ENCODE results near the gene ATXN3.
A peak's percentile ranks its signal among the peaks of the same experiment; 100 is the strongest.

The ATXN3 gene

DNA sequence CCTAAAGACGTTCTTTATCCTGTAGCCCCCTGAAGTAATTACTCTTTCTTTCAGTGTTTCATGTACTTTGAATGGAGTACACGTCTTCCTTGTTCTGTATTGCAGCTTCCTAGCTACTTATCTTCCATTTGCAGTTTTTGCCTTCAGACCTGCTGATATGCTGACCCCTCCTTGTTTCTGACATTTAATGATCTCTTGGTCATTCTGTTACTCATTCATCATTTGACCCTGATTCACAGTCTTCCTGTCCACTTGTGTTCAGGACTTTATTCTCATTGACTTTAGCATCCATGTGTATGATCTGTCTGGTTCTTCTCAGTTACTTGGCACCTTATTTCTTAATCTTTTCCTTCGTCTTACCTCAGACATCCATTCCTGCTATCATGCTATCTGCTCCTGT lies 37.6 kb upstream of the ATXN3 start:
- TF ChIP-seq CEBPB (IDR thresholded peaks at IDR 0.05) (no peak), EGR1 (IDR thresholded peaks at IDR 0.05) (no peak), TEAD4 (IDR thresholded peaks at IDR 0.05) (no peak), USF1 (IDR thresholded peaks at IDR 0.05) (no peak), RAD21 (IDR thresholded peaks at IDR 0.05; ENCODE audit: low read depth) (no peak), TCF12 (IDR thresholded peaks at IDR 0.05; ENCODE audit: low read depth) (no peak), TAF1 (IDR thresholded peaks at IDR 0.05; ENCODE audit: low read depth) (no peak), FOXM1 (IDR thresholded peaks at IDR 0.05; ENCODE audit: borderline replicate concordance, low read depth) (no peak), YY1 (IDR thresholded peaks at IDR 0.05; ENCODE audit: low read depth) (no peak), CREB1 (IDR thresholded peaks at IDR 0.05; ENCODE audit: low read depth) (no peak), ZBTB7A (IDR thresholded peaks at IDR 0.05; ENCODE audit: low read depth) (no peak), NFIC (IDR thresholded peaks at IDR 0.05) (no peak)
- TF ChIP-seq, protein P1, sequence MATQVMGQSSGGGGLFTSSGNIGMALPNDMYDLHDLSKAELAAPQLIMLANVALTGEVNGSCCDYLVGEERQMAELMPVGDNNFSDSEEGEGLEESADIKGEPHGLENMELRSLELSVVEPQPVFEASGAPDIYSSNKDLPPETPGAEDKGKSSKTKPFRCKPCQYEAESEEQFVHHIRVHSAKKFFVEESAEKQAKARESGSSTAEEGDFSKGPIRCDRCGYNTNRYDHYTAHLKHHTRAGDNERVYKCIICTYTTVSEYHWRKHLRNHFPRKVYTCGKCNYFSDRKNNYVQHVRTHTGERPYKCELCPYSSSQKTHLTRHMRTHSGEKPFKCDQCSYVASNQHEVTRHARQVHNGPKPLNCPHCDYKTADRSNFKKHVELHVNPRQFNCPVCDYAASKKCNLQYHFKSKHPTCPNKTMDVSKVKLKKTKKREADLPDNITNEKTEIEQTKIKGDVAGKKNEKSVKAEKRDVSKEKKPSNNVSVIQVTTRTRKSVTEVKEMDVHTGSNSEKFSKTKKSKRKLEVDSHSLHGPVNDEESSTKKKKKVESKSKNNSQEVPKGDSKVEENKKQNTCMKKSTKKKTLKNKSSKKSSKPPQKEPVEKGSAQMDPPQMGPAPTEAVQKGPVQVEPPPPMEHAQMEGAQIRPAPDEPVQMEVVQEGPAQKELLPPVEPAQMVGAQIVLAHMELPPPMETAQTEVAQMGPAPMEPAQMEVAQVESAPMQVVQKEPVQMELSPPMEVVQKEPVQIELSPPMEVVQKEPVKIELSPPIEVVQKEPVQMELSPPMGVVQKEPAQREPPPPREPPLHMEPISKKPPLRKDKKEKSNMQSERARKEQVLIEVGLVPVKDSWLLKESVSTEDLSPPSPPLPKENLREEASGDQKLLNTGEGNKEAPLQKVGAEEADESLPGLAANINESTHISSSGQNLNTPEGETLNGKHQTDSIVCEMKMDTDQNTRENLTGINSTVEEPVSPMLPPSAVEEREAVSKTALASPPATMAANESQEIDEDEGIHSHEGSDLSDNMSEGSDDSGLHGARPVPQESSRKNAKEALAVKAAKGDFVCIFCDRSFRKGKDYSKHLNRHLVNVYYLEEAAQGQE (IDR thresholded peaks at IDR 0.05; ENCODE audit: low read depth): no peak
- TF ChIP-seq, protein P2, sequence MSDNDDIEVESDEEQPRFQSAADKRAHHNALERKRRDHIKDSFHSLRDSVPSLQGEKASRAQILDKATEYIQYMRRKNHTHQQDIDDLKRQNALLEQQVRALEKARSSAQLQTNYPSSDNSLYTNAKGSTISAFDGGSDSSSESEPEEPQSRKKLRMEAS (IDR thresholded peaks at IDR 0.05): no peak

DNA sequence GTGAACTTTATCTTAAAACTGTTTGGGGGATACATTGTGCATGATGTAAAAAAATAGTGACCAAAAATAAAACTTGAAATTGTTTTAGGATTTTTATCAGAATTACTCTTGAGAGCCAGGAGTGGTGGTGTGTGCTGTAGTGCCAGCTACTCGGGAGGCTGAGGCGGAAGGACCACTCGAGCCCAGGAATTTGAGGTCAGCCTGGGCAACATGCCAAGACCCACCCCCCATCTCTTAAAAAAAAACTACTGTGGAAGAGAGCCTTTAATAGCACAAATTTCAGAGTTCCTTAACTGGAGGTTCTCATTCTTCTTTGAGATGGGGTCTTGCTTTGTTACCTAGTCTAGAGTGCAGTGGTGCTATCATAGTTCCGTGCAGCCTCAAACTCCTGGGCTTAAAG lies 36.9 kb upstream of the ATXN3 start:
- TF ChIP-seq TAF1 (IDR thresholded peaks at IDR 0.05; ENCODE audit: low read depth) (no peak), NFIC (IDR thresholded peaks at IDR 0.05) (peak; percentile 53)

DNA sequence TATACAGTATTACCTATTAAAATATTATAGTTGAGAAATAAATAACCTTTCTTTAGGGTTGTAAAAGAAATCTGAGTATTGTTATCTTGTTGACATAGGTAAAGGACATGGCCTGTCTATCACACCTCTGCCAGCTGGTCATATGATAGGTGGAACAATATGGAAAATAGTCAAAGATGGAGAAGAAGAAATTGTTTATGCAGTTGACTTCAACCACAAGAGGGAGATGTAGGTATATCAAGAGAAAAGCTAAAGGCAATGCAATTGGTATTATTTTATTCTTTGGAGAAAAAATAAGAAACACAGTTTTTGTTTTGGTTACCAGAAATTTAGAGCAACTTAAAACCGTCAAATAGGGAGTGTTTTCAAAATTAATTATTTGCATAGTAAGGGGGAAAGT lies 28.9 kb upstream of the ATXN3 start:
- TF ChIP-seq CEBPB (IDR thresholded peaks at IDR 0.05): no peak
- TF ChIP-seq, protein P1 (IDR thresholded peaks at IDR 0.05; ENCODE audit: low read depth): no peak
- TF ChIP-seq CREB1 (IDR thresholded peaks at IDR 0.05; ENCODE audit: low read depth): no peak
- TF ChIP-seq, protein P2 (IDR thresholded peaks at IDR 0.05): no peak
- peak; percentile 35; the same call in 1 of the 2 replicates for TF ChIP-seq RAD21 (IDR thresholded peaks at IDR 0.05; ENCODE audit: low read depth)
- TF ChIP-seq ZBTB7A (IDR thresholded peaks at IDR 0.05; ENCODE audit: low read depth): no peak
- TF ChIP-seq TAF1 (IDR thresholded peaks at IDR 0.05; ENCODE audit: low read depth): no peak
- TF ChIP-seq USF1 (IDR thresholded peaks at IDR 0.05): no peak

DNA sequence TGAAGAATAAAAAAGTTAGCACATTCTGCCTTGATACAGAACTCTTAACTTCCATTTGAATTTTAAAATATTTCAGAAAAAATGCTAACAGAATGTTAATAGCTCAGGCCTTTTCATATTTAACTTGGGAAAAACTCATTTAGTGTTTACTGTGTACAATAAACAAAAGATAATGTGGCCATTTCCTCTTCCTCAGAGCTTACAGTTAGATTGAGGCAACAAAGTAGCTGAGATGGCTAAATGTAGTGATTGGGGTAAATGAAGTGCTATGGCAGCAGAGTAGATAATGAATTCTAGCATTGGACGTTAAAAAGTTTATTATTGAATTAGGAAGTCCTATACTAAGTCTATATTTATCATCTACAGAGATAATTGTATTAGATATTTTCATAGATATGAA lies 28.1 kb upstream of the ATXN3 start:
- TF ChIP-seq RAD21 (IDR thresholded peaks at IDR 0.05; ENCODE audit: low read depth): no peak
- TF ChIP-seq, protein P1 (IDR thresholded peaks at IDR 0.05; ENCODE audit: low read depth): no peak
- TF ChIP-seq TCF12 (IDR thresholded peaks at IDR 0.05; ENCODE audit: low read depth): no peak
- TF ChIP-seq ZBTB7A (IDR thresholded peaks at IDR 0.05; ENCODE audit: low read depth): no peak
- TF ChIP-seq YY1 (IDR thresholded peaks at IDR 0.05; ENCODE audit: low read depth): no peak
- no peak for TF ChIP-seq CREB1 (IDR thresholded peaks at IDR 0.05; ENCODE audit: low read depth)

DNA sequence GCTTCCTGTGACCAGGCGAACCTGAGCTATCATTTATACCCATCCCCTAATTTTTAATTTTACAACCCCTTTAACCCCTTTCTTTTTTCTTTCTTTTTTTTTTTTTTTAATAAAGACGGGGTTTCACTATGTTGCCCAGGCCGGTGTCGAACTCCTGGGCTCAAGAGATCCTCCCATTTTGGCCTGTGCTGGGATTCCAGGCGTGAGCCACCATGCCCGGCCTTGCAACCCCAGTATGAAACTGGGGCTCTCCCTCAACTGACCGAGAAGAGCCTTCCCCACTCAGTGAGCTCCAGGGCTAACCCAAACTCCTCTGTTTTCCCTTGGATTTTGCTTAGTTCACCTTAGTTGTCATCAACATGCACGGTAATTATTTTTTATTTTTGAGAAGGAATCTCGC lies 16.4 kb upstream of the ATXN3 start:
- TF ChIP-seq TCF12 (IDR thresholded peaks at IDR 0.05; ENCODE audit: low read depth) (no peak), YY1 (IDR thresholded peaks at IDR 0.05; ENCODE audit: low read depth) (no peak), TEAD4 (IDR thresholded peaks at IDR 0.05) (no peak), RAD21 (IDR thresholded peaks at IDR 0.05; ENCODE audit: low read depth) (no peak), CEBPB (IDR thresholded peaks at IDR 0.05) (no peak), EP300 (IDR thresholded peaks at IDR 0.05; ENCODE audit: borderline replicate concordance) (no peak), CREB1 (IDR thresholded peaks at IDR 0.05; ENCODE audit: low read depth) (no peak), FOXM1 (IDR thresholded peaks at IDR 0.05; ENCODE audit: borderline replicate concordance, low read depth) (no peak), TAF1 (IDR thresholded peaks at IDR 0.05; ENCODE audit: low read depth) (no peak), EGR1 (IDR thresholded peaks at IDR 0.05) (no peak), USF1 (IDR thresholded peaks at IDR 0.05) (no peak), ZBTB7A (IDR thresholded peaks at IDR 0.05; ENCODE audit: low read depth) (no peak), NFIC (IDR thresholded peaks at IDR 0.05) (no peak)
- TF ChIP-seq, protein P2 (IDR thresholded peaks at IDR 0.05): no peak
- TF ChIP-seq, protein P1 (IDR thresholded peaks at IDR 0.05; ENCODE audit: low read depth): no peak
